ENCODE measurements around the gene COTL1. TPM values are rescaled to one million over a fixed set of nuclear protein-coding genes. Genes with fewer than 3 reads are reported as not detected.

The COTL1 gene
- total RNA-seq, 1 donor from 2014 or later = 359 TPM

DNA sequence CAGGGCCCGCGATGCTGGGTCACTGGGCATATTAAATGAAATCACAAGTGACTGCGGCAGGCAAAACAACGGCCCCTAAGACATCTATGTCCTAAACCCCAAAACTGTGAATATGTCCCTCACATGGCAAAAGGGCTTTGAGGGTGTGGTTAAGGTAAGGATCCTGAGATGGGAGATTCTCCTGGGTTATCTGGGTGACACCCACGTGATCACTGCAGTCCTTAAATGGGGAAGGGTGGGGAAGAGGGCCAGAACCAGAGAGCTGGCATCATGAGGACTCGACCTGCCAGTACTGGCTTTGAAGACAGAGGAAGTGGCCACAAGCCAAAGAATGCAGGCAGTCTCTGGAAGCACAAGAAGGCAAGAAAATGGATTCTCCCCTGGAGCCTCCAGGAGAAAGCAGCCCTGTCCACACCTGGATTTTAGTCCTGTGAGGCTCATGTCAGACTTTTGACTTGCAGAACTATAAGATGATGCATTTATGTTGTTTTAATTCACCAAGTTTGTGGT, 12.5 kb downstream of the COTL1 start:
- Histone ChIP-seq H3K27me3 (ENCODE audit: insufficient read depth, low read length) (no peaks in the 10 kb centered on the region), H4K20me1 (ENCODE audit: insufficient read depth, low read length) (peaks cover 77% of the 10 kb centered on the region), H3K4me2 (ENCODE audit: low read length) (no peak overlapping the region), H3K4me1 (ENCODE audit: insufficient read depth, low read length) (peaks cover 39% of the 10 kb centered on the region), H2AFZ (ENCODE audit: low read depth, low read length) (no peak overlapping the region), H3K27ac (ENCODE audit: low read depth, low read length) (no peak overlapping the region), H3K9me3 (ENCODE audit: insufficient read depth, low read depth, low read length) (no peaks in the 10 kb centered on the region), H3K4me3 (ENCODE audit: insufficient read depth, low read depth, low read length) (no peak overlapping the region), H3K9ac (ENCODE audit: low read length) (no peak overlapping the region), H3K79me2 (ENCODE audit: insufficient read depth, low read length) (peaks cover 93% of the 10 kb centered on the region), H3K36me3 (ENCODE audit: insufficient read depth, low read length) (peaks cover 13% of the 10 kb centered on the region)
- Mint-ChIP-seq H3K9me3 (ENCODE audit: unreplicated experiment) (no peaks in the 10 kb centered on the region), H3K36me3 (ENCODE audit: low read depth, unreplicated experiment) (peaks cover 36% of the 10 kb centered on the region), H3K4me3 (ENCODE audit: unreplicated experiment) (no peak overlapping the region), H3K27ac (ENCODE audit: unreplicated experiment) (no peak overlapping the region), H3K4me1 (ENCODE audit: low read depth, unreplicated experiment) (peaks cover 32% of the 10 kb centered on the region), H3K27me3 (ENCODE audit: low read depth, unreplicated experiment) (no peaks in the 10 kb centered on the region)
- TF ChIP-seq CTCF (IDR thresholded peaks at IDR 0.05; ENCODE audit: insufficient read depth, low read depth, low read length) (no peak), EZH2 (IDR thresholded peaks at IDR 0.05; ENCODE audit: insufficient read depth, low read length) (no peak)
- DNase-seq (ENCODE audit: low read depth) (no peak), FAIRE-seq (no peak)

DNA sequence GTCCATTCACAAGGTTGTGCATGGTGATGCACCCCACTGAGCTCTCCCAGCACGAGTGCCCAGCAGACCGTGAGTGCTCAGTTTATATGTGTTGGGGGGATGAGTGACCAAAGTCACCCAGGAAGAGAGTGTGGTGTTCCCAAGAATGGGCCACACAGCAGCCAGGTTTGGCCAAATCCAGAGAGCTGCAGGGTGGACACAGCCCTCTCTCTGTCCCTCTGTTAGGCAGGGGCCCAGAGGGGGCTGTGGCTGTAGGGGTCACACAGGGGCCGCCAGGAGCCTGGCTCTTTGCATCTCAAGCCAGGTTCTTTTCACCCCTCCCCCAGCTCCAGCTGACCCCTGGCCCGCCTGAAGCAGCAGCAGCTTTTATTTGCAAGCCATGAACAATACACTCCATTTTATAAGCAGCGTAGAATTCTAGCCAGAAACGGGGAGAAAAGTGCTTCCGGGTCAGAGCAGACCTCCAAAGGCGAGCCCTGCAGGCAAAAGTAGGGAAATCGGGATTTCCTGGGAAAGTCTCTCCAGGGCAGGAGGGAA, 13.3 kb downstream of the COTL1 start:
- Histone ChIP-seq H3K27ac (ENCODE audit: low read depth, low read length) (no peak overlapping the region), H3K36me3 (ENCODE audit: insufficient read depth, low read length) (peaks cover 9% of the 10 kb centered on the region), H3K27me3 (ENCODE audit: insufficient read depth, low read length) (no peaks in the 10 kb centered on the region), H3K9ac (ENCODE audit: low read length) (no peak overlapping the region), H3K9me3 (ENCODE audit: insufficient read depth, low read depth, low read length) (no peaks in the 10 kb centered on the region), H3K4me2 (ENCODE audit: low read length) (no peak overlapping the region), H3K4me3 (ENCODE audit: insufficient read depth, low read depth, low read length) (no peak overlapping the region), H2AFZ (ENCODE audit: low read depth, low read length) (no peak overlapping the region), H3K4me1 (ENCODE audit: insufficient read depth, low read length) (peaks cover 47% of the 10 kb centered on the region), H3K79me2 (ENCODE audit: insufficient read depth, low read length) (peaks cover 87% of the 10 kb centered on the region), H4K20me1 (ENCODE audit: insufficient read depth, low read length) (peaks cover 69% of the 10 kb centered on the region)
- Mint-ChIP-seq H3K9me3 (ENCODE audit: unreplicated experiment) (no peaks in the 10 kb centered on the region), H3K27me3 (ENCODE audit: low read depth, unreplicated experiment) (no peaks in the 10 kb centered on the region), H3K27ac (ENCODE audit: unreplicated experiment) (peak overlapping the region; percentile 87), H3K36me3 (ENCODE audit: low read depth, unreplicated experiment) (peaks cover 32% of the 10 kb centered on the region), H3K4me3 (ENCODE audit: unreplicated experiment) (no peak overlapping the region), H3K4me1 (ENCODE audit: low read depth, unreplicated experiment) (peaks cover 41% of the 10 kb centered on the region)
- no peak for FAIRE-seq
- no peak for DNase-seq (ENCODE audit: low read depth)
- TF ChIP-seq EZH2 (IDR thresholded peaks at IDR 0.05; ENCODE audit: insufficient read depth, low read length) (no peak), CTCF (IDR thresholded peaks at IDR 0.05; ENCODE audit: insufficient read depth, low read depth, low read length) (no peak)

GRCh38 chr16:84603940-84604339, 13.9 kb downstream of the COTL1 start:
- DNase-seq (ENCODE audit: low read depth) (no peak), FAIRE-seq (no peak)
- Histone ChIP-seq H3K27ac (ENCODE audit: low read depth, low read length) (no peak overlapping the region), H2AFZ (ENCODE audit: low read depth, low read length) (no peak overlapping the region), H3K79me2 (ENCODE audit: insufficient read depth, low read length) (peaks cover 83% of the 10 kb centered on the region), H3K4me3 (ENCODE audit: insufficient read depth, low read depth, low read length) (no peak overlapping the region), H3K9me3 (ENCODE audit: insufficient read depth, low read depth, low read length) (no peaks in the 10 kb centered on the region), H3K4me1 (ENCODE audit: insufficient read depth, low read length) (peaks cover 53% of the 10 kb centered on the region), H3K36me3 (ENCODE audit: insufficient read depth, low read length) (peaks cover 9% of the 10 kb centered on the region), H4K20me1 (ENCODE audit: insufficient read depth, low read length) (peaks cover 67% of the 10 kb centered on the region), H3K4me2 (ENCODE audit: low read length) (no peak overlapping the region), H3K9ac (ENCODE audit: low read length) (peak overlapping the region; percentile 82), H3K27me3 (ENCODE audit: insufficient read depth, low read length) (no peaks in the 10 kb centered on the region)
- no peak for TF ChIP-seq EZH2 (IDR thresholded peaks at IDR 0.05; ENCODE audit: insufficient read depth, low read length)
- no peak for TF ChIP-seq CTCF (IDR thresholded peaks at IDR 0.05; ENCODE audit: insufficient read depth, low read depth, low read length)
- Mint-ChIP-seq H3K27ac (ENCODE audit: unreplicated experiment) (peak overlapping the region; percentile 91), H3K4me1 (ENCODE audit: low read depth, unreplicated experiment) (peaks cover 46% of the 10 kb centered on the region), H3K9me3 (ENCODE audit: unreplicated experiment) (no peaks in the 10 kb centered on the region), H3K27me3 (ENCODE audit: low read depth, unreplicated experiment) (no peaks in the 10 kb centered on the region), H3K36me3 (ENCODE audit: low read depth, unreplicated experiment) (peaks cover 31% of the 10 kb centered on the region), H3K4me3 (ENCODE audit: unreplicated experiment) (no peak overlapping the region)

Data from astrocyte (in vitro differentiated cells and primary cell).